B cell (primary cell): ENCODE data around the gene PHF20. TPM values are rescaled to one million over a fixed set of nuclear protein-coding genes. Genes with fewer than 3 reads are reported as not detected.

ENCODE experiments used
- ATAC-seq: fragments of 200-7000 bp; cut with Tn5 transposase; one replicate; pipeline ENCODE4 v1.10.0; 2021; ENCODE audit warnings: low read depth, mild to moderate bottlenecking, moderate number of reproducible peaks, moderate library complexity
- CTCF ChIA-PET: fragments of 350-600 bp; sonication (Branson Sonifier 250); formaldehyde crosslinking; loops from one replicate; lab custom pipeline; 2021; ENCODE audit warnings: antibody characterized with exemption, inconsistent platforms; lab: Charles Lee
- POLR2A ChIA-PET: fragments of 350-600 bp; sonication (Branson Sonifier 250); formaldehyde crosslinking; loops from one replicate; lab custom pipeline; 2021; ENCODE audit warnings: antibody characterized with exemption; lab: Charles Lee
- DNase-seq: peaks from one replicate; pipeline ENCODE4 v3.0.0; 2013
- H2AFZ ChIP-seq: 2 replicates; pipeline ENCODE4 v1.6.1; 2012; ENCODE audit warnings: mild to moderate bottlenecking, low read depth, low read length; ENCODE audit not compliant: insufficient read depth, poor library complexity, severe bottlenecking
- H3K27ac ChIP-seq, 2 donors: 1 replicate in 1 of 2; 2 replicates in 1 of 2; pipeline ENCODE4 v1.5.1; 2012 to 2013; ENCODE audit warnings: low read length in 2 of 2, mild to moderate bottlenecking in 2 of 2, moderate library complexity in 1 of 2
- H3K27me3 ChIP-seq, 4 experiments: fragments of 200-600 bp in 1 of 4; sonication (generic) in 1 of 4; replicated peaks in 1 of 4; 1 replicate in 2 of 4; 2 replicates in 2 of 4; pipeline versions ENCODE4 v1.6.1 to v1.7.0; 2013 to 2016; ENCODE audit warnings: low read length in 3 of 4, mild to moderate bottlenecking in 2 of 4, mixed read lengths in 1 of 4, moderate library complexity in 1 of 4; ENCODE audit not compliant: insufficient read depth in 4 of 4, control insufficient read depth in 3 of 4; ENCODE audit errors: control extremely low read depth in 1 of 4
- H3K36me3 ChIP-seq, 2 experiments: replicated peaks in 1 of 2; 1 replicate in 1 of 2; 2 replicates in 1 of 2; pipeline versions ENCODE4 v1.6.1 to v1.7.1; 2013; ENCODE audit warnings: low read length in 1 of 2; ENCODE audit not compliant: insufficient read depth in 2 of 2, control insufficient read depth in 1 of 2; ENCODE audit errors: control extremely low read depth in 1 of 2, extremely low read depth in 1 of 2
- H3K4me1 ChIP-seq, 2 donors: fragments of 200-600 bp in 1 of 2; sonication (generic) in 1 of 2; 1 replicate in 1 of 2; 2 replicates in 1 of 2; pipeline versions ENCODE4 v1.5.1 to v1.6.1; 2013 to 2017; ENCODE audit warnings: low read length in 2 of 2; ENCODE audit not compliant: control insufficient read depth in 2 of 2, insufficient read depth in 2 of 2
- H3K4me2 ChIP-seq: replicated peaks from 2 replicates; pipeline ENCODE3; 2012; ENCODE audit warnings: mild to moderate bottlenecking, low read depth, low read length; ENCODE audit not compliant: poor library complexity, severe bottlenecking
- H3K4me3 ChIP-seq, 5 experiments: fragments of 200-600 bp in 1 of 5; sonication (generic) in 1 of 5; 1 replicate in 3 of 5; 2 replicates in 2 of 5; pipeline versions ENCODE4 v1.5.1 to v1.7.0; 2011 to 2016; ENCODE audit warnings: low read length in 4 of 5, mild to moderate bottlenecking in 4 of 5, low read depth in 2 of 5, control low read depth in 1 of 5, moderate library complexity in 1 of 5; ENCODE audit not compliant: insufficient read depth in 1 of 5; ENCODE audit errors: control extremely low read depth in 1 of 5, extremely low read depth in 1 of 5
- H3K79me2 ChIP-seq: fragments of 200-600 bp; sonication (generic); one replicate; pipeline ENCODE4 v1.6.0; 2016; ENCODE audit warnings: low read length; ENCODE audit not compliant: control insufficient read depth, insufficient read depth
- H3K9ac ChIP-seq: fragments of 200-600 bp; sonication (generic); 2 replicates; pipeline ENCODE4 v1.6.1; 2017; ENCODE audit warnings: mild to moderate bottlenecking, low read length, moderate library complexity
- H3K9me3 ChIP-seq, 3 donors: one replicate each; pipeline versions ENCODE4 v1.6.1 to v1.7.1; 2013; ENCODE audit warnings: low read length in 2 of 3; ENCODE audit not compliant: control insufficient read depth in 2 of 3, insufficient read depth in 1 of 3; ENCODE audit errors: control extremely low read depth in 1 of 3
- H4K20me1 ChIP-seq: 2 replicates; pipeline ENCODE4 v1.6.0; 2012; ENCODE audit warnings: mild to moderate bottlenecking, low read length; ENCODE audit not compliant: insufficient read depth, control insufficient read depth, poor library complexity, severe bottlenecking
- H3K27ac Mint-ChIP-seq: one replicate; pipeline ENCODE4 v1.8.0; 2021; ENCODE audit warnings: mixed read lengths
- H3K27me3 Mint-ChIP-seq: one replicate; pipeline ENCODE4 v1.8.0; 2021; ENCODE audit warnings: mixed read lengths
- H3K4me1 Mint-ChIP-seq: one replicate; pipeline ENCODE4 v1.8.0; 2021; ENCODE audit warnings: mixed read lengths
- H3K4me3 Mint-ChIP-seq: one replicate; pipeline ENCODE4 v1.8.0; 2021; ENCODE audit warnings: mixed read lengths
- H3K9me3 Mint-ChIP-seq: one replicate; pipeline ENCODE4 v1.8.0; 2022; ENCODE audit warnings: mixed read lengths; ENCODE audit not compliant: insufficient read depth
- CTCF ChIP-seq: fragments of 200-600 bp; IDR thresholded peaks from one replicate; pipeline ENCODE4 v1.8.0; 2022; ENCODE audit warnings: antibody characterized with exemption, mild to moderate bottlenecking
- EZH2 ChIP-seq: IDR thresholded peaks from 2 replicates; pipeline ENCODE4 v1.6.1; 2012; ENCODE audit warnings: borderline replicate concordance, low read depth, mild to moderate bottlenecking, moderate library complexity, low read length; ENCODE audit not compliant: insufficient read depth, poor library complexity, severe bottlenecking
- WGBS: methylation state at CpG from one replicate; pipeline ENCODE4 v1.1.5; 2013; ENCODE audit warnings: missing lambda C conversion rate; ENCODE audit not compliant: insufficient coverage; 5-methylcytosine and 5-hydroxymethylcytosine counted together
- intact Hi-C: fragments of 100-400 bp; cut with micrococcal nuclease; formaldehyde crosslinking; loops from one replicate; pipeline ENCODE4 v1.10.0; 2022
- polyA plus RNA-seq: library from polyadenylated mRNA; depleted of rRNA; stranded (reverse); fragments of >200 nt; gene quantifications from 2 replicates; pipeline ENCODE4 v1.2.3, GENCODE V29; 2012
- total RNA-seq, 2 donors: library from RNA; stranded (reverse); fragments of 120-200 nt in 1 of 2; gene quantifications; 1 replicate in 1 of 2; 2 replicates in 1 of 2; pipeline versions ENCODE4 v1.2.3 to v1.2.4, GENCODE V29; 2013 to 2022

PHF20 gene
- total and polyA plus RNA-seq, 2 donors (not counting 1 experiment from before 2014, with no cell fraction given), result 53.6 to 92.3 TPM

GRCh38 chr20:35975576-35976373 lies 204.0 kb downstream of the PHF20 start:
- Histone ChIP-seq H3K36me3 (no peaks in the 10 kb centered on the region), H3K9ac (no peak overlapping the region), H3K4me3 (no peak overlapping the region), H4K20me1 (no peaks in the 10 kb centered on the region), H3K27ac (no peak overlapping the region), H3K9me3 (peaks cover 0 to 2% (median 0%) of the 10 kb centered on the region in 3 donors), H3K79me2 (no peaks in the 10 kb centered on the region), H3K4me2 (no peak overlapping the region), H3K4me1 (no peaks in the 10 kb centered on the region), H3K27me3 (no peaks in the 10 kb centered on the region), H2AFZ (no peak overlapping the region)
- no peak overlapping the region for H3K4me3 Mint-ChIP-seq
- H3K27me3 Mint-ChIP-seq, result peaks cover 4% of the 10 kb centered on the region
- TF ChIP-seq EZH2, result no peak
- TF ChIP-seq CTCF, result no peak
- no peak overlapping the region for H3K27ac Mint-ChIP-seq
- no peaks in the 10 kb centered on the region for H3K9me3 Mint-ChIP-seq
- WGBS, result 86% methylated on average over 7 of the region's 9 CpGs
- ATAC-seq, result no peak
- no peaks in the 10 kb centered on the region for H3K4me1 Mint-ChIP-seq
- no peak for DNase-seq
- CTCF ChIA-PET, result interaction anchor here (0.8 to 1.5 kb wide), 2 partner anchors 11 to 15 kb away, joined by 3 read pairs; no protein-coding TSS in a partner anchor
- intact Hi-C loops, result no loop called here
- POLR2A ChIA-PET, result no interaction called here

DNA sequence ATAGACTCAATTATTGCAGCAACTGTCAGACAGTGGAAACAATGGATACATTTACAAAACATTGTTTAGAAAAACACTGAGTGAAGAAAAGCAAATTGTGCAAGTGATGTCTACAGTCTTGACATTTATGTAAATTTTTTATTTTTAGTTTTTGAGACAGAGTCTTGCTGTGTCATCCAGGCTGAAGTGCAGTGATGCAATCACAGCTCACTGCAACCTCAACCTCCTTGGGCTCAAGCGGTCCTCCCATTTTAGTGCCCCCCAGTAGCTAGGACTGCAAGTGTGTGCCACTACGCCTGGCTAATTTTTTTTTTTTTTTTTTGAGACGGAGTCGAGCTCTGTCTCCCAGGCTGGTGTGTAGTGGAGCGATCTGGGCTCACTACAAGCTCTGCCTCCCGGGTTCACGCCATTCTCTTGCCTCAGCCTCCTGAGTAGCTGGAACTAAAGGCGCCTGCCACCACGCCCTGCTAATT lies 206.3 kb downstream of the PHF20 start:
- intact Hi-C loops, result no loop called here
- Histone ChIP-seq H3K9ac (no peak overlapping the region), H3K4me2 (no peak overlapping the region), H3K9me3 (peaks cover 0 to 2% (median 0%) of the 10 kb centered on the region in 3 donors), H3K79me2 (no peaks in the 10 kb centered on the region), H3K27ac (no peak overlapping the region), H3K4me3 (no peak overlapping the region), H3K27me3 (no peaks in the 10 kb centered on the region), H2AFZ (no peak overlapping the region), H3K4me1 (no peaks in the 10 kb centered on the region), H3K36me3 (no peaks in the 10 kb centered on the region), H4K20me1 (no peaks in the 10 kb centered on the region)
- Mint-ChIP-seq H3K27ac (no peak overlapping the region), H3K4me1 (no peaks in the 10 kb centered on the region), H3K9me3 (no peaks in the 10 kb centered on the region), H3K27me3 (no peaks in the 10 kb centered on the region), H3K4me3 (no peak overlapping the region)
- ChIA-PET POLR2A (no interaction called here), CTCF (interaction anchor here (0.6 to 10.5 kb wide), 3 partner anchors 11 to 161 kb away, joined by 3 to 75 read pairs (median 17); no protein-coding TSS in a partner anchor)
- no peak for ATAC-seq
- TF ChIP-seq CTCF (no peak), EZH2 (no peak)
- 85% methylated on average over 6 of the region's 9 CpGs for WGBS
- DNase-seq, result no peak
